Activated CD4-positive, alpha-beta T cell treated with anti-CD3 and anti-CD28 coated beads, Interleukin-2, amount 50 U/mL, for 1 hour (primary cell): ENCODE results near the gene PTPRN2.

ENCODE experiments used
- DNase-seq: peaks from one replicate; pipeline ENCODE4 v3.0.0-alpha.2; 2020

The PTPRN2 gene

DNA sequence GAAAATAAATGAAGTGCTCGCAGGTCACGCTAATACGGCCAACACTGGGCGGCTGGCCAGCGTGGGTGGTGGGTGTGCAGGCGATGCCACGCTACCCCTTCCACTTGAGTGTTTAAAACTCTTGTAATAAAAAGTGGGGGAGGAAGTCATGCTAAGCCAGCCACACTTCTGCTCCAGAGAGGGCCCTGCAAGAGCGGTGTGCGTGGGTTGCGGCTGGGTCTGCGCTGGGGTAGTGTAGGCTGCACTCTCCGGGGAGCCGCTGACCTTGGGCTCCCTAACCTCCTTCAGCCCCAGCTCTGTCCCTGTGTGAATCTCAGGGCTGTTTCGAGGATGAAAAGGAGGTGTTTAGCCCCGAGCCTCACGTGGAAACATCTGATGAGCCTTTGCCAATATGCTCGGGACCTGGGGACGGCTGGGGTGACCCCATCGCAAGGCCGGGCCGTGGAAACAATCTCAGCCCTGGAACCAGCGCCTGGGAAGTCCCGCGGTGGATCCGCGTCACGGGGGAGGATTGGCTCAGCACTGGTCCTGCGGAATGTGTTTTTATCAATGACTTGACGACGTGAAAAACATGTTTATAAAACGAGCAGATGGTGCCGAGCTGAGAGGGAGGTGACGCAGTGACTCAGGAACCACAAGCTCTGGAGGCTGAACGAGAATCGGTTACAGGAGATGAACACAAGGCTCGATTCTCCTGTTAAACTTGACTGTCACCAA is 972.4 kb downstream of the PTPRN2 start:
- DNase-seq = no peak

DNA sequence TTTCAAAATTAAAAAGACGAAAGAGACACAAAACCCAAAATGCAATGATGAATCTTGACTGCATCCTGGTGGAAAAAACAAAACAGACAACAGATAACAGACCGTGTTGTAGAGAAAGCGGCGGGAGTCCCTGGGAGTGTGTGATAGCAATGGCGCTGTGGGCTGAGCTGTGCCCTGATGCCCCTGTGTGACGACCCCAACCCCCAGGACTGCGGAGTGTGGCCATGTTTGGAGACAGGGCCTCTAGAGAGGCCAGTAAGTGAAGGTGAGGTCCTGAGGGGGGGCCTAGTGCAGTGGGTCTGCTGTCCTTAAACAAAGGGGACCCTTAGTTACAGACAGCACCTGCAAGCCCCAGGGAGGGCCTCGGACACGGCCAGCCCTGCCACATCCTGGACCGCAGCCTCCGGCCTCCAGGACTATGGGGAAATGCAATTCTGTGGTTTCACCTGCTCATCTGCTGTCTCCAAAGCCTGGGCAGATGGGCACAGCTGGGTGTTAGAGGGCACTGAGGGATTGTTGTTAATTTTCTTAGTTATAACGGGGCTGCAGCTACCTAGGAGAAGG is 973.1 kb downstream of the PTPRN2 start:
- DNase-seq = no peak

GRCh38 chr7:157613575-157614322 is 973.9 kb downstream of the PTPRN2 start:
- DNase-seq = no peak

- DNase-seq = peak; percentile 62
These were observed 974.7 kb downstream of the PTPRN2 start for GRCh38 chr7:157612664-157613561.

GRCh38 chr7:157612009-157612663 is 975.5 kb downstream of the PTPRN2 start:
- no peak for DNase-seq

DNA sequence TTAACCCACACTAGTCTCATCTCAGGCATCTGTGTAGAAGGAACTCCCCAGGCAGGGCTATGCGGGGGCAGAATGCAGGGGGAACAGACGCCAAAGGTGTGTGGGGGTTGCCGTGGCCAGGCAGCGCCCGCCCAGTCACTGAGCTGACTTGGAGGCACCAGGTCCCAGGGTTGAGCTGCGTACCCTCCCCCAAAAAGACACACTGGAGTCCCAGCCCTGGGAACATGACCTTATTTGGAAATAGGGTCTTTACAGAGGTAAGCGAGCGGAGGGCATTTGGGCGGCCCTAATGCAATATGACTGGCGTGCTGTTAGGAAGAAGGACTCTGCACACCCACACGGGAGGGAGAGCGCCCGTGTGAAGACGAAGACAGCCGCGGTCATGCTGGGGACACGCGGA is 976.3 kb downstream of the PTPRN2 start:
- DNase-seq = no peak

- DNase-seq = no peak
These were observed 976.8 kb downstream of the PTPRN2 start for GRCh38 chr7:157610671-157611295.

DNA sequence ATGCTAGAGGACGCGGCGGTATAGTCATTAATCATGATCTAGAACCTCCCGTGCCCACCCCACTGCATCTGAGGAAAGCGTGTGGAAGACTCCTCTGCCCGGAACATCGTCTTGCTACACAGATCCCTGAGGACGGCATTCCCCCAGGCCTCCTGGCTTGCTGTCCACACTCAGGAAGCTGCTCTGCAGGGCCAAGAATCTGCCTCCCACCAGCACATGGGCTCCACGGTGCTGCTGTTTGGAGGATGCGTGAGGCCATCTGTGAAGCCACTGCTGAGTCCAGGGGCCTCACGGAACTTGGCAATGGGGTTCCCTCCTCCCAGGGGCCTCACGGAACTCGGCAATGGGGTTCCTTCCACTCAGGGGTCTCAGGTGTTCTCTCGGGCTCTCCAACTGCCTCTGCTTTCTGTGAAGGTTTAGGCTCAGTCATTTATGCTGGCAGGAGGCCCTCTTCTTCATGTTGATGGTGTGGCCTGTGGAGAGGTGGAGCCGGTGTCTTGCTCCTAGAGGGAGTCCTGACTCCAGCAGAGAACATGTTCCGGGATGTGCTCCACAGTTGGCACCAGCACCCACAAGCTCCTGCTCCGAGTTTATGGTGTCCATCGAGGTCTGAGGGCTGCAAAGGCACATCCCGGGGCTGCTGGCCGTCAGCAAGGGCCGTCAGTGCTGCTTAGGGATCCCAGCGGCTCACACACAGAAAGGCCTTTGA is 977.5 kb downstream of the PTPRN2 start:
- no peak for DNase-seq

GRCh38 chr7:157609516-157609915 is 978.1 kb downstream of the PTPRN2 start:
- no peak for DNase-seq

DNA sequence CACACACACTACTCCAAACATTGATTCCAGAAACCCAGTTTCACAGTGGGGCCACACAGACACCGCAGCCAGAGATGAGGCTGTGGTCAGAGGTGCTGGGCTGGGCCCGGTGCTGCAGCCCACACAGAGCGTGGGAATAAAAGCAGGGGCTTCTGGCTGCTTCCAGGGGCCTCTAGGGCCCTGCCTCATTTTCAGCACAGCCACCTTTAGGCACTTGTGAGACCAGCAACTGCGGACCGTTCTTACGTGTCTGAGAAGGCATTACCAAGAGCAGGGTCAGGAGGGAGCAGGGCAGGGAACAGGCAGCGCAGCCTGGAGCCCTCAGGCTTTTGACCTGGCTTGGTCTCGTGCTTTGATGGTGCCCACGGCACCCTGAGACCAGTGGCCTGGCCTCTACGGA is 980.4 kb downstream of the PTPRN2 start:
- no peak for DNase-seq

DNA sequence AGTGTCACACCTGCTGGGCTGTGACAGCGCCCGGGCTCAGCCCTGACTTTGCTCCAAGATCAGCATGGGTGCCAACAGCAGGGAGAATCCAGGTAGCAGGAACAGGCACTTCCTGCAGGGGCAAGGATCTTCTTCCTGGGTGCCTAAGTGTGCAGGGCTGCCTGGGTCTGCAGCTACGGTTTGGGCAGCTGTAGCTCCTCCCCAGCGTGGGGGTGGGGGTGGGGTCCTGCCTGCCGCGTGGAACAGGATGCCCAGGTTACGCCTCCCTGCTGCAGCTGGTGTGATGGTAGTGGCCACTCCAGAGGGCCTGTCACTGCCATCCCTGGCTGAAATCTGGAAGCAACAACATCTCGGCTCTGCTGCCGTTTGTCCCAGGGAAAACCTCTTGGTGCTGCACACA is 981.5 kb downstream of the PTPRN2 start:
- DNase-seq = no peak

DNA sequence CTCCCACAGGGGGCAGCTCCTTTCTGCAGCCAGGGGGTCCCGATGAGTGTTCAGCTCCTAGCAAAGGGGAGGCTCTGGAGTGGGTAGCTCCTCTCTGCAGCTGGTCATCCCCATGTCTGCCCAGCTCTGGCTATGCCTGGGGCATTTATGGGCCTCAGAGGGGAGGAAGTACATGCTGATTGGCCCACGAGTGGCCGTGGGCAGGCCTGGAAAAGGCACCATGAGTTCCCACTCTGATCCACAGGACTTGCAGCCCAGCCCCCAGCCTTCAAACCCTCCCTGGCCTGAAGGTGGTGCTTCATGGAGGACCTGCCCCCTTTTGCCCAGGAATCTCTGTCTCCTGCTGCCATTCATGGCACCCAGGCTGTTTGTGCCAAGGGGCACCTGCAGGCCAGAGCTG is 982.0 kb downstream of the PTPRN2 start:
- no peak for DNase-seq

DNA sequence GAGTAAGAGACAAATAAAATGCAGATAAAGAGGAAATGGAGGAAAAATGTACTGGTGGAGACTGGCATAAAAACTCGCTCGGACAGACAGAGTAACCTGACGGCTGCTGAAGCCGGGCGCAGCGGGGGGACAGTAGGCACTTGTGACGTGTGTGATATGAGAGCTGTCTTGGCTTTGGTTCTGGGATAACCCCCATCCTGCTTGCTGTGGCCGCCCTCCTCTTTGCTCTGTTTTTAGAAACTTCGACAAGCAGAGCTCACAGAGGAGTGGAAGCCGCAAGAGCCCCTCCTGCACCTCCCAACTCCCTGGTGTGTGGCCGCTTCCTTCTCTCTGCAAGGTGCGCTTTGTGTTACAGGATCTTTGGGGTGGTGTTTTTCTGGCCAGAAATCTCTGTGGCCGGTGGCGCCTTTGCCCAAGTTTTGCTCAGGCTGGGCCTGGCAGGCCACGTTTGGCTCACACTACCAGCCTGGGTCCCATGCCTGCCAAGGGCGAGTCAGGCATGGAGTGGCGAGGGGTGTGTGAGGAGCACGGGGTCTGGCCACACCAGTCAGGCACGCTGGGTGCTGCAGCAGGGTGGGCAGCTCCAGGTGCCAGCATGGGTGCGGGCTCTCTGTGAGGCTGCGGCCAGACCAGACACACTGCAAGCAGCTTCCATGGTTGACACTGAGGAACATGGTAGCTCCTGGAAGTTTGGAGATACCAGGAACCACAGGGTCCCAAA is 982.8 kb downstream of the PTPRN2 start:
- DNase-seq = no peak

GRCh38 chr7:157603716-157604115 is 983.9 kb downstream of the PTPRN2 start:
- DNase-seq = no peak

DNA sequence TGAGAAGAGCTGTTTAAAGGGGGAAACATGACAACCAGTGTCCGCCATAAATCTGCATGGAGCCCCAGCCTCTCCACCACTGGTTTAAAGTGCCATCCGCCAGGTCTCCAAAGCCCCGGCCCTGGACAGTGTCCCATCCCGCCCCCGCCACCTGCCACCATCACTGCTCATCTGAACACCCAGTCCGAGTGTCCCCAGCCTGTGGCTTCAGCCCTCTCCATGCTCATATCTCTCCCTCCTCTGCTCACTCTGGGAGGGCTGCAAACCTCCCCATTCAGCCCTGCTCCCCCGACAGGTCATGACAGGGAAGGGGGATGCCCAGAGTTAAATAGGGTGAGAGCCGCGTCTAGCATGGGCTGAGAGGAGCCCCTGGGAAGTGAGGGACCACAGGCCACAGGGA is 984.6 kb downstream of the PTPRN2 start:
- no peak for DNase-seq

DNA sequence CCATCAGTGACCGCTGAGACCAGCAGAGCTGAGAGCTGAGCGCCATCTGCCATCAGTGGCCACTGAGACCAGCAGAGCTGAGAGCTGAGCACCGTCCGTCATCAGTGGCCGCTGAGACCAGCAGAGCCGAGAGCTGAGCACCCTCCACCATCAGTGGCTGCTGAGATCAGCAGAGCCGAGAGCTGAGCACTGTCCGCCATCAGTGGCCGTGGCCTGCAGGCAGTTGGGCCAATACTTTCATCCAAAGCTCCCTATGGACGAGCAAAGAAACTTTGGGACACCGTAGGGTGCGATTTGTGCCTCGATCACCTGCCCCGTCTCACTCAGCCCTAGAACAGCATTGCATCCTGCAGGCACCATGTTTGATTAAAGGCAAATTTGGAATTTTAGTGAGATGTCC is 985.0 kb downstream of the PTPRN2 start:
- no peak for DNase-seq

- no peak for DNase-seq
These were observed 985.5 kb downstream of the PTPRN2 start for GRCh38 chr7:157602156-157602555.

GRCh38 chr7:157601530-157601929 is 986.1 kb downstream of the PTPRN2 start:
- no peak for DNase-seq

- DNase-seq = no peak
These were observed 988.1 kb downstream of the PTPRN2 start for GRCh38 chr7:157599491-157599890.

- no peak for DNase-seq
These were observed 990.1 kb downstream of the PTPRN2 start for GRCh38 chr7:157597562-157597961.

DNA sequence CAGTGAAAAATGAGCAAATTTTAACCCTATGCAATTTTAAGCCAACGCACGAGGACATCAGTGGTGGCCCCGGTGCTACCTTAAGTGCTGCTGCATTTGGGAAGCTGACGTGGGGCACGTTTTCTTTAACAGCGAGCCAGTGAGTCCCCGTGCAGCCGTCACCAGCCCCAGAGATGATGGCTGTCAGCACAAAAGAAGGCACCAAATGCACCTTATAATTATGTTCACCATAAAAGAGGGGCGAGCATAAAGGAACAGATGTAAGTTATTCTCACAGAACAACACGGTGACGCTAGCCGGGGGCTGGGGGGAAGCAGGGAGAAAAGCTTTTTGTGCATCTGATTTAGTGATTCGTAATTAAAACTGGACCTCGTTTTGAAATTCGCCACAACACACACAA is 990.7 kb downstream of the PTPRN2 start:
- DNase-seq = no peak
